Measurements from ENCODE around the gene CDH4. TPM values are rescaled to one million over a fixed set of nuclear protein-coding genes. Genes with fewer than 3 reads are reported as not detected.

Gene CDH4
- total RNA-seq, 1 experiment from 2014 or later = not detected

- ChIA-PET CTCF (no interaction called here), POLR2A (ENCODE audit: unreplicated experiment) (no interaction called here)
- Histone ChIP-seq H3K9me2 (ENCODE audit: insufficient read depth) (no peaks in the 10 kb centered on the region), H3K79me2 (ENCODE audit: low read depth) (no peaks in the 10 kb centered on the region), H4K20me1 (ENCODE audit: insufficient read depth) (no peaks in the 10 kb centered on the region), H3K27ac (no peak overlapping the region), H3K4me2 (no peak overlapping the region), H2AFZ (no peak overlapping the region), H3K9me3 (ENCODE audit: insufficient read depth, low read depth) (no peaks in the 10 kb centered on the region), H3K27me3 (ENCODE audit: insufficient read depth, low read depth) (peaks cover 43% of the 10 kb centered on the region), H3K36me3 (ENCODE audit: low read depth) (no peaks in the 10 kb centered on the region), H3K4me1 (replicated peaks; ENCODE audit: insufficient read depth) (no peaks in the 10 kb centered on the region), H3F3A (ENCODE audit: insufficient read depth, low read depth) (no peaks in the 10 kb centered on the region), H3K4me3 (no peak overlapping the region)
- no peak for DNase-seq
- no peak for TF ChIP-seq CTCF (conservative IDR thresholded peaks at IDR 0.05)
- TF ChIP-seq EZH2 (IDR thresholded peaks at IDR 0.05; ENCODE audit: low read depth) = no peak
- intact Hi-C loops (cut with micrococcal nuclease; ENCODE audit: unreplicated experiment) = no loop called here
- BruUV-seq (replicated peaks) = no TSS peak
Observed at GRCh38 chr20:61219021-61219431, 33.0 kb upstream of the CDH4 start.

- Histone ChIP-seq H3K9me3 (ENCODE audit: insufficient read depth, low read depth) (no peaks in the 10 kb centered on the region), H3K36me3 (ENCODE audit: low read depth) (no peaks in the 10 kb centered on the region), H3K27ac (no peak overlapping the region), H3K4me2 (no peak overlapping the region), H3F3A (ENCODE audit: insufficient read depth, low read depth) (no peaks in the 10 kb centered on the region), H3K27me3 (ENCODE audit: insufficient read depth, low read depth) (peaks cover 55% of the 10 kb centered on the region), H3K79me2 (ENCODE audit: low read depth) (no peaks in the 10 kb centered on the region), H3K4me3 (no peak overlapping the region), H4K20me1 (ENCODE audit: insufficient read depth) (no peaks in the 10 kb centered on the region), H3K9me2 (ENCODE audit: insufficient read depth) (no peaks in the 10 kb centered on the region), H2AFZ (no peak overlapping the region), H3K4me1 (replicated peaks; ENCODE audit: insufficient read depth) (no peaks in the 10 kb centered on the region)
- no peak for DNase-seq
- no TSS peak for BruUV-seq (replicated peaks)
- TF ChIP-seq CTCF (conservative IDR thresholded peaks at IDR 0.05) (no peak), EZH2 (IDR thresholded peaks at IDR 0.05; ENCODE audit: low read depth) (no peak)
- CTCF ChIA-PET = no interaction called here
- POLR2A ChIA-PET (ENCODE audit: unreplicated experiment) = no interaction called here
- intact Hi-C loops (cut with micrococcal nuclease; ENCODE audit: unreplicated experiment) = no loop called here
Observed at GRCh38 chr20:61220131-61220530, 31.9 kb upstream of the CDH4 start.

GRCh38 chr20:61220626-61221325 is 31.3 kb upstream of the CDH4 start:
- H3K4me1 ChIP-seq (replicated peaks; ENCODE audit: insufficient read depth) = no peaks in the 10 kb centered on the region
- intact Hi-C loops (cut with micrococcal nuclease; ENCODE audit: unreplicated experiment) = no loop called here
- no peak overlapping the region for H2AFZ ChIP-seq
- peaks cover 61% of the 10 kb centered on the region for H3K27me3 ChIP-seq (ENCODE audit: insufficient read depth, low read depth)
- no peaks in the 10 kb centered on the region for H3K36me3 ChIP-seq (ENCODE audit: low read depth)
- ChIA-PET CTCF (no interaction called here), POLR2A (ENCODE audit: unreplicated experiment) (no interaction called here)
- H4K20me1 ChIP-seq (ENCODE audit: insufficient read depth) = no peaks in the 10 kb centered on the region
- H3K4me2 ChIP-seq = no peak overlapping the region
- H3K9me3 ChIP-seq (ENCODE audit: insufficient read depth, low read depth) = no peaks in the 10 kb centered on the region
- H3K9me2 ChIP-seq (ENCODE audit: insufficient read depth) = no peaks in the 10 kb centered on the region
- H3K27ac ChIP-seq = no peak overlapping the region
- H3K4me3 ChIP-seq = no peak overlapping the region
- no TSS peak for BruUV-seq (replicated peaks)
- H3F3A ChIP-seq (ENCODE audit: insufficient read depth, low read depth) = no peaks in the 10 kb centered on the region
- no peak for TF ChIP-seq EZH2 (IDR thresholded peaks at IDR 0.05; ENCODE audit: low read depth)
- TF ChIP-seq CTCF (conservative IDR thresholded peaks at IDR 0.05) = no peak
- H3K79me2 ChIP-seq (ENCODE audit: low read depth) = no peaks in the 10 kb centered on the region
- DNase-seq = no peak
